PC-3 (cell line): ENCODE results near the gene MYO18A.

ENCODE experiments used
- EZH2 ChIP-seq: fragments of 300-600 bp; sonication (generic); IDR thresholded peaks from one replicate; pipeline ENCODE4 v1.6.1; 2017; ENCODE audit warnings: antibody characterized with exemption, mild to moderate bottlenecking, low read length; ENCODE audit not compliant: unreplicated experiment
- TF ChIP-seq, protein P1 (sequence below): fragments of 300-600 bp; sonication (generic); conservative IDR thresholded peaks from 2 replicates; pipeline ENCODE4 v1.5.1; 2017; ENCODE audit warnings: antibody characterized with exemption, low read depth, mild to moderate bottlenecking, low read length

DNA sequence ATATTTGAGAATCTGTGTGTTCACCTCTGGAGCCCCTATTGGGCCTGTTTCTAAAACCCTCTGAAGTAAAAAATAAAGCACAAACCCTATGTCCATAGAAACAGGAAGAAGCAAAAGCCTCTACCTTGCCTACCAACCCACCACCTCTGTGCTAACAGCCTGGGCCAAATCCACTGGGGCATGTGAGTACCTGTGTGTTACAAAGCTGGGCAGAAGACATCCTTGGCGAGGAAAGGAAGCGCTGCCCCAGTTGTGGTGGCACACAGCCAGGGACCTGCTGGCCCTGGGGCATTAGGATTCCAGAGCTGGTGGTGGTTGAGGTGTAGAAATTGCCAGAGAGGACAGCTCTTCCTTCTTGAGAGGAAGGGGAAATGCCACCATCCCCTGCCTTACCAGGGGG, 30.0 kb downstream of the MYO18A start:
- no peak for TF ChIP-seq EZH2
- TF ChIP-seq, protein P1, sequence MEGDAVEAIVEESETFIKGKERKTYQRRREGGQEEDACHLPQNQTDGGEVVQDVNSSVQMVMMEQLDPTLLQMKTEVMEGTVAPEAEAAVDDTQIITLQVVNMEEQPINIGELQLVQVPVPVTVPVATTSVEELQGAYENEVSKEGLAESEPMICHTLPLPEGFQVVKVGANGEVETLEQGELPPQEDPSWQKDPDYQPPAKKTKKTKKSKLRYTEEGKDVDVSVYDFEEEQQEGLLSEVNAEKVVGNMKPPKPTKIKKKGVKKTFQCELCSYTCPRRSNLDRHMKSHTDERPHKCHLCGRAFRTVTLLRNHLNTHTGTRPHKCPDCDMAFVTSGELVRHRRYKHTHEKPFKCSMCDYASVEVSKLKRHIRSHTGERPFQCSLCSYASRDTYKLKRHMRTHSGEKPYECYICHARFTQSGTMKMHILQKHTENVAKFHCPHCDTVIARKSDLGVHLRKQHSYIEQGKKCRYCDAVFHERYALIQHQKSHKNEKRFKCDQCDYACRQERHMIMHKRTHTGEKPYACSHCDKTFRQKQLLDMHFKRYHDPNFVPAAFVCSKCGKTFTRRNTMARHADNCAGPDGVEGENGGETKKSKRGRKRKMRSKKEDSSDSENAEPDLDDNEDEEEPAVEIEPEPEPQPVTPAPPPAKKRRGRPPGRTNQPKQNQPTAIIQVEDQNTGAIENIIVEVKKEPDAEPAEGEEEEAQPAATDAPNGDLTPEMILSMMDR: no peak
